Coronary artery (tissue), 2 donors: Measurements from ENCODE around the gene SLC4A8.

ENCODE experiments used
- DNase-seq: peaks from one replicate; pipeline ENCODE4 v3.0.0-alpha.2; 2017; ENCODE audit warnings: low spot score
- H3K27ac ChIP-seq, 2 donors: fragments of 200-600 bp; sonication (generic); one replicate each; pipeline ENCODE4 v1.5.1; 2016 to 2019
- H3K4me3 ChIP-seq: fragments of 200-600 bp; sonication (generic); 2 replicates; pipeline ENCODE4 v1.5.1; 2016; ENCODE audit warnings: mild to moderate bottlenecking, moderate library complexity
- CTCF ChIP-seq: fragments of 200-600 bp; sonication (generic); IDR thresholded peaks from one replicate; pipeline ENCODE4 v1.5.1; 2019; ENCODE audit warnings: antibody characterized with exemption

The SLC4A8 gene

GRCh38 chr12:51415931-51416330 lies 8.7 kb upstream of the SLC4A8 start:
- H3K27ac ChIP-seq = no peak overlapping the region
- H3K4me3 ChIP-seq = no peak overlapping the region
- no peak for TF ChIP-seq CTCF
- DNase-seq = no peak

- no peak for DNase-seq
- Histone ChIP-seq H3K4me3 (no peak overlapping the region), H3K27ac (no peak overlapping the region)
- no peak for TF ChIP-seq CTCF
Measured at GRCh38 chr12:51417826-51418225, 6.8 kb upstream of the SLC4A8 start.

DNA sequence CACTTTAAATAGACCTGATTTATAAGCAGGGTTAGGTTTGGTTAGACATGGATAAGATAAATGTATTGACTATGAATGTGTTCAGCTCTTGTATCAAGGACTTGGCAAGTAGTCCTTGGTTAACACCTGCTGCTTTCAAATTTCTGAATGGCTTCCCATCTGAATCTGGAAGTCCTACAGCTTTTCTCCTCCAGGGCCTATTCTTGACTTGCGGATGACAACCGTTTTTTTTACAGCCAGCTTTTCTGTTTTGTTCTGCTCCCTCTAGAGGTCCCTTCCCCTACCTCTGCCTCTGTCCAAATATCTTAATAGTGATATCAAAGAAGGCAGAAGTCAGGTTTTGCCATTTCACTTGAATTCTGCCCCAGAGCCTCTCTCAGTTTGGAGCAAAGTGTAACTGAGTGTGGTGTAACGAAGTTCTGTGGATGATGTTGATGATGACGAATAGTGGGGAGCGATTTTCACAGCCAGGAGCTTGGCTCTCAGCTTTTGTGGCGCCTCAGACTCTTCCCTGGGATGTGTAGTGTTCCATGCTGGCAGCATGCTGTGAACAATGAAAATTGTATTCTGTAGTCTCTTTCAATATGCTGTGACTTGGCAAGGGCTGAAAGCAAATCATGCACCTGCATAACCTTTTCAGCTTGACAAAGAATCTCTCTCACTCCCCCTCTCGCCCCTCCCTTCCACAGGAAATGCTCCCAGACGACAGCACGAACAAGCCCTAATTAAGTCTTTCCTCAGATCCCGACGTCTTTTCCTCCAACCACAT lies 5.0 kb upstream of the SLC4A8 start:
- DNase-seq = no peak
- Histone ChIP-seq H3K27ac (no peak overlapping the region), H3K4me3 (no peak overlapping the region)
- TF ChIP-seq CTCF = no peak

DNA sequence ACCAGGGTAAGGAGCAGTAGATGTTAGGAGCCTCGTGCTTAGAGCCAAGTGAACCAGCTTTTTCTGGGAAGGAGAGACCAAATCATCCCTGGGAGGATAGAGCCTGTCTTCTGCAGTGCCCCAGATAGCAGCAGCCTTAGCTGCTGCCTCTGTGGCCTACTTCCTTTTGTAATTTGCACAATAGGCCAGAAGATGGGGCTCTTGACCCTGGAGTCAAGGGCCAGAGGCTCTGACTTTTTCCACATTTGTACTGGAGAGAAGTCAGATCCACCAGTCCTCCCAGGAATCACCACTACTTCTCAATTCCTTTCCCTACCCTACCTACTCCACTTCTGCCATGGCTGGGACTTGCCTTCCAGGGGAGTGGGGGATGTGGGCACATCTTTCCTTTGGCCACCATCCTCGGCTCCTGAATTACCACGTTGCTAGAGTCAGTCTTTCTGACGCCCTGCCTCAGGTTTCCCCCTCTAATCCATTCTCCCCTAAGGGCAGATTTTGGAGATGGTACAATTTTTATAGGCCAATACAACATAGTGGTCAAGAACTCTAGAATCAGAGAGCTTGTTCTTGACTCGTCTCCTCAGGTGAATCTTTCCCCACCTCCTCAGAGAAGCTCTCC lies 3.3 kb upstream of the SLC4A8 start:
- H3K27ac ChIP-seq = no peak overlapping the region
- TF ChIP-seq CTCF = no peak
- no peak for DNase-seq

DNA sequence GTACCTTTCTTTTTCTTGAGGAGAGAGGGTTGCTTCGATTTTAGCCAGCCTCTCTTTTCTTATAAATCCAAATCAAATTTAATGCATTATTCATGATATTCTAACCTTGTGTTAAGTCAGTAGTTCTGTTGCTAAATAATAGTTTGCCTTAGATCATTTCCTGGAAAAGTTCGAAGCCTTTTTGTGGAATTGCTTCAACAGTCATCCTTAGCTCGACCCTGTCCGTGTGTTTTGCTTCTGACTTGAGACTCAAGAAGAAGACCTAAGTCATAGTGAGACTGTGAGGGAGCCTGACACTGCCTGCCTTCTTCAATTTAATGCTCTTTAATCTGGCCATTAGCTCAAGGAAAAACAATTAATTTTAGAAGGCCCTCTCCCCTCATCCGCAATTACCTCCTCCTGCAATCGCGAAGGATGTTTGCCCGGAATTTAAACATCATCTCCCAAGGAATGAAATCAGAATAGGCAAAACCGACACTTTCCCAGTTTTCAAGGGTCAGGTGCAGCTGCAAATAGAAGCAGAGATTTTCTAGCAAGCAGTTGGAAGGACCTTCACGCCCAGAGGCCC lies 453 bp upstream of the SLC4A8 start:
- Histone ChIP-seq H3K4me3 (peak overlapping the region; percentile 77), H3K27ac (no peak overlapping the region)
- TF ChIP-seq CTCF = no peak
- no peak for DNase-seq

More for the DNA sequence above, 3.3 kb upstream of the SLC4A8 start:
- no peak overlapping the region for H3K4me3 ChIP-seq

- no peak overlapping the region for H3K27ac ChIP-seq
- no peak for DNase-seq
- TF ChIP-seq CTCF = no peak
Measured at GRCh38 chr12:51428256-51428655, 3.6 kb downstream of the SLC4A8 start.

DNA sequence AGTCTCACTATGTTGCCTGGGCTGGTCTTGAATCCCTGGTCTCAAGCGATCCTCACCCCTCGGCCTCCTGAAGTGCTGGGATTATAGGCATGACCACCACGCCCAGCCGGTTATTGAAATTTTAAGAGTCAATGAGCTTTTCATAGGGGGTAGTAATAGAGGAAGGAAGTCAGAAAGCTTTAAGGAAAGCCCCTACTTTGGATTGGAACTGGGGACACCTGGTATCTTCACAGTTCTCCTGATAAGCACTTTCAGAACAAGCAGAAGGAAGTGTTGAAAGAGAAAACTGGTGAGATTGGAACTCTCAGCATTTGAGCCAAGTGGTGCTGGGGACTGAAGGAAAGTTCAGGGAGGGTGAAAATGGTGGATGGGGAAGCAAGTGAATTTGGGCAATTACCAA lies 5.1 kb downstream of the SLC4A8 start:
- Histone ChIP-seq H3K4me3 (no peak overlapping the region), H3K27ac (no peak overlapping the region)
- no peak for DNase-seq
- no peak for TF ChIP-seq CTCF

More at GRCh38 chr12:51428256-51428655, 3.6 kb downstream of the SLC4A8 start:
- no peak overlapping the region for H3K4me3 ChIP-seq
